Ovary (tissue), 3 donors: ENCODE results near the gene TSPAN2.

Source experiments
- CTCF ChIP-seq, 3 donors: fragments of 450-650 bp in 2 of 3; fragments of 200-600 bp in 1 of 3; IDR thresholded peaks; one replicate each; pipeline versions ENCODE4 v1.5.1 to v1.8.0; 2016 to 2022; ENCODE audit warnings: antibody characterized with exemption in 3 of 3, mild to moderate bottlenecking in 1 of 3
- EP300 ChIP-seq: sonication (generic); formaldehyde crosslinking; IDR thresholded peaks from one replicate; pipeline ENCODE4 v1.6.1; 2017; ENCODE audit warnings: antibody characterized with exemption
- donor health status: DM: no; HTN: no; CAD: no.

GRCh38 chr1:115135681-115136080 lies 46.4 kb upstream of the TSPAN2 start:
- no peak for TF ChIP-seq CTCF (IDR thresholded peaks at IDR 0.05)
- no peak for TF ChIP-seq EP300
